HUDEP-2 (cell line): ENCODE results near the gene C6orf15.

Source experiments
- DNase-seq, 76 experiments: peaks; one replicate each; lab custom pipeline; 2025; ENCODE audit not compliant: unreplicated experiment in 76 of 76; lab: John Stamatoyannopoulos, UW

Gene C6orf15

DNA sequence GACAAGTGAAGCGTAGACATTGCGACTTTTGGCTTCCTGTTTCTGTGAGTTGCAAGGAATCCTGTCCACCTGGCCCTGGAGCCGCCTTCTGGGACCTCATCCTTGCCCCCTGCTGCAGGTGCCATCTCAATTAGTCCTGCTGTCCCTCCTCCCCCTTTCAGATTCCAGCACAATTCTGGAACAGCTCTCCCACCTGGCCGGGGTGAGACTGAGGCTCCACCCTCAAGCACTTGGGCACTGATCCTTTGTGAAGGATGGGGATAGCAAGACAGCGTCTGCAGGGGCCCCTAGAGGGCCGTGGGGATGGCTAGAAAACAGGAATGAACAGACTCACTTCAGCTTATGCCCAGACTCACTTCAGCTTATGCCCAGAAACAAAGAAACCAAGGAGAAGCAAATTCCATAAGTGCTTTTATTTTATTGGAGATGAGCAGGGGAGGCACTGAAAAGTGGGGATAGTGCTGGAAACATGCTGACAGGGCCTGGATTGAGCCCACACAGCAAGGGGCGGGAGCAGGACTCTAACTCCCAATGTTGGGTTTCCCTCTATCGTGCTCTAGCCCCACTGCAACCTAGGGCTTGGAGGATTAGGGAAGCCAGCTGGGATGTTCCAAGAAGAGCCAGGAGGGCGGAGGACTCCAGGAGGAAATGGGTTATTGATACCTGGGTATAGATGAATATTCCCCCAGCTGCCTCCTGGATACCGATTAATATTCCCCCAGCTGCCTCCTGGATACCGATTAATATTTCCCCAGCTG lies 1.4 kb downstream of the C6orf15 start:
- DNase-seq: no peak

GRCh38 chr6:31107052-31107451 lies 5.3 kb downstream of the C6orf15 start:
- no peak for DNase-seq

DNA sequence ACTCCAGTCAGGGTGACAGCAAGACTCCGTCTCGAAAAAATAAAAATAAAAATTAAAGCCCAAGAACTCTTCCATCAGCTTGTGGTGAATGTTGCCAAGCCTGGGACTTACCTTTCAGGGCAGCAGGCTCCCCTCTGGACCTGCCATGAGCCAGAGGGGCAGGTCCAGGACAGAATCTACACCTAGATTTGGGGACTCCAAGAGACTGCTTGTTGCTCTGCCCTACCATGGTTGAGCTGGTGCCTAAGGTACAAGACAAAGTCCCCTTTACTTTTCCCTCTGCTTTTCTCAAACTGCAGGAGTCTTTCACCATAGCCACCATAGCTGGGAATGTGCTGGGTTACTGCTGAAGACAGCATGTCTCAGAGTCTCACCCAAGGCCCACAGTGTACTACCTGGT lies 9.2 kb downstream of the C6orf15 start:
- DNase-seq: no peak

DNA sequence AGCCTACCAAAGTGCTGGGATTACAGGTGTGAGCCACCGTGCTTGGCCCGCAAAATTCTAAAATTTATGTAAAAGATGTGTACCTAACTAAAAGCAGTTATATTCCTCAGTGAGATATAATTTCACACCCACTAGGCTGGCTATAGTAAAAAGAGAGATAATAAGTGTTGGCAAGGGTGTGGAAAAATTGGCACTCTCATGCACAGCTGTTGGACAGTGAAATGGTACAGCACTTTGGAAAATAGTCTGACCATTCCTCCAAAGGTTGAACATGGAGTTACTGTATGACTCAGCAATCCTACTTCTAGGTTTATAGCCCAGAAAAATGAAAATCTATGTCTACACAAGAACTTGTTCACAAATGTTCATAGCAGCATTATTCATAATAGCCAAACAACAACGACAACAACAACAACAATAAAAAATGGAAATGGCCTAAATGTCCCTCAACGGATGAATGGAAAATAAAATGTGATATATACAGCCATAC lies 13.9 kb downstream of the C6orf15 start:
- no peak for DNase-seq

- DNase-seq: no peak
Observed at GRCh38 chr6:31096656-31097055, 15.7 kb downstream of the C6orf15 start.

- DNase-seq: no peak
Observed at GRCh38 chr6:31096215-31096614, 16.2 kb downstream of the C6orf15 start.

DNA sequence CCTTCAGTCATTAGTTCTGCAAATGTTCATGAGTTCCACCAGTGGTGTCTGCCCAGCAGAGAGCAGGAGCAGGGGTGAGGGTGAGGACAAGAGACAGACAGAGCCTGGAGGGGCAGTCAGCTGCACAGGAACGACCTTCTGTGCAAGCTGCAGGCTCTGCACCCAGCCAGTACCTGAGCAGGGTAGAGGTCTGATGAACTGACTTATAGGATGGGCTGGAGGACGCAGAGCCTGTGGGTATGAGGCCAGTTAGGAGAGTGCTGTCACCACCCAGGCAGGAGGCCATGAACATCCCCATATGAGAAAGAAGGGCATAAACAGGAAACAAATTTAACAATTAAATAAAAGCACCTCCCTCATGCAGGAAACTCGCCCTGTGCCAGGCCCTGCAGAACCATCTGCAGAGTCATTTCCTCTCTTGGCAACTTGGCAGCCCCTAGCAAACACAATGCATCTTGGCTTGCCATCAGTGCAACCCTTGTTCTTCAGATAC lies 17.9 kb downstream of the C6orf15 start:
- DNase-seq: no peak

DNA sequence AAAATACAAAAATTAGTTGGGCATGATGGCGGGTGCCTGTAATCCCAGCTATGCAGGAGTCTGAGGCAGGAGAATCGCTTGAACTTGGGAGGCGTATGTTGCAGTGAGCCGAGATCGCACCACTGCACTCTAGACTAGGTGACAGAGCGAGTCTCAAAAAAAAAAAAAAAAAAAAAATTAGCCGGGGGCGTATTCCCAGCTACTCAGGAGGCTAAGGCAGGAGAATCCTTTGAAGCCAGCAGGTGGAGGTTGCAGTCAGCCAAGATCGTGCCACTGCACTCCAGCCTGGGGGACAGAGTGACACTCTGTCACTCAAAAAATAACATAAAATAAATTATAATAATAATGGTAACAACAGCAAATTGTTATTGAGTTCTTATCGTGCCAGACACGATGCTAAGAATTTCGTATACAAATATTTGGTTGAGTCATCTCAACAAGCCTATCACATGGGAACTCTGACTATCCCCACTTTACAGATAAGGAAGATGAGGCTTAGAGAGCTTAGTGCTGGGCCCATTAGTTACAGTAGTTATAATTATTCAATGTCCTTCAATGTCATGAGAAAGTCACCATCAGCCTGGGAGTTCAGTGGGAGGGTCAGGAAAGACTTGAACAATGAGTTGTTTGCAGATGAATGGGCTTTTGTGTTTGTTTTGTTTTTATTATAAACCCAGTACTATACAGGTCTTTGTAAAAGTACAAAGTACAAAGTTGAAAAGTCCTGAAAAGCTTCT lies 19.4 kb downstream of the C6orf15 start:
- peak in 1 of 76 experiments; percentile 54 for DNase-seq

- no peak for DNase-seq
Observed at GRCh38 chr6:31092238-31092637, 20.1 kb downstream of the C6orf15 start.

DNA sequence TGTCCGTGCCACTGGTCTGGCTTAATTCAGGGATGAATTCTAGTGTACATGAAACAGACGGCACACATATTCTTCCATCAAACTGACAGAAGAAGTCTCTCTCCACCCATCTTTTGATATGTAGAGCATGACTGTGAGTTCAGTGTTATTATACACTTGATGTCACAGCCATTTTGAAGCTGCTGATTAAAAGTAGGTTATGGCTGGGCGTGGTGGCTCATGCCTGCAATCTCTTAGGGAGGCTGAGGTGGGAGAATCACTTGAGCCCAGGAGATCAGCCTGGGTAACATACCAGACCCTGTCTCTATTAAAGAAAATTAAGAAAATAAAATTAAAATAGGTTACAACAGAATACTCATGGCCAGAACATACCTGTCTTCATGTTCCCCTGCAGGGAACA lies 20.7 kb downstream of the C6orf15 start:
- DNase-seq: no peak

DNA sequence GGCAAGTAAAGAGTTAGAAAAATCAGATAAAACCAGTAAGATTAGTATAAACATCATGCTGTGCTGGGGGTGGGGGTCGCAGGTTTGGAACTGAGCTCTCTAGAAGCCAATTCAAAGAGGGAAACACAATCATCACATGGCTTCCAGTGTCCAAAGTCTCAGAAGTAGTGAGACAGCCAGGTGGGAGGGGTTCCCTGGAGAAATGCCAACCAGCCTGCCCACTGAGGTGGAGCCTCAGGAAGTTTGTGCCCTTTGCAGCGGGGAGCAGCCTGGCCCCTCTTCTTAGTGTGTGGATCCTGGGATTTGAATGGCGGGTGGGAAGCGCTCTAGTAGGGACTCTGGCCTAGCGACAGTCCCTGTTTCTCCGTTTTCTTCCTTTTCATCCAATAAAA lies 21.4 kb downstream of the C6orf15 start:
- DNase-seq: no peak

DNA sequence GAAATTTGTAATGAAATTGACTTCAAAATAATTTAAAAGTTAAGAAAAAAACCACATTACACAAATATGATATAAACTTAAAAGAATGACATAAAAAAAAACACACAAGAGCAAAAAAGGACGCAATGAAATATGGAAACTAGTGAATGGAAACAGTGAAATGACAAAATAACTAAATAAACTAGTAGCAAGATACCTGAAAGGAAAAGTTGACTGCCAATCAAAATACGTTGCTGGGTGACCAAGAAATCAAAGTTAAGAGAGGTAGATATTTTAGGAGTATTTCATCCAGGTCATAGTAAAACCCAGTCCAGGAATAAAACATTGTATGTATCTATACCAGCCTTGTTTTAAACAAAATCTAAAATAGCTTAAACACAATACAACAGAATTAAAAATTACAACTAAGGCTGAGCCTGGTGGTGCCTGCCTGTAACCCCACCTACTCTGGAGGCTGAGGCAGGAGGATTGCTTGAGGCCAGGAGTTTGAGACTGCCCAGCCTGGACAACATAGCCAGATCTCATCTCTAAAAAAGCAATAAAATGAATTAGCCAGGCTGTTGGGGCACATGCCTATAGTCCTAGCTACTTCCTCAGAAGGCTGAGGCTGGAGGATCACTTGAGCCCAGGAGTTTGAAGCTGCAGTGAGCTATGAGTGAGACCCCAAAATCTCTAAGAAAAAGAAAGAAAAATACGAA lies 22.0 kb downstream of the C6orf15 start:
- no peak for DNase-seq

DNA sequence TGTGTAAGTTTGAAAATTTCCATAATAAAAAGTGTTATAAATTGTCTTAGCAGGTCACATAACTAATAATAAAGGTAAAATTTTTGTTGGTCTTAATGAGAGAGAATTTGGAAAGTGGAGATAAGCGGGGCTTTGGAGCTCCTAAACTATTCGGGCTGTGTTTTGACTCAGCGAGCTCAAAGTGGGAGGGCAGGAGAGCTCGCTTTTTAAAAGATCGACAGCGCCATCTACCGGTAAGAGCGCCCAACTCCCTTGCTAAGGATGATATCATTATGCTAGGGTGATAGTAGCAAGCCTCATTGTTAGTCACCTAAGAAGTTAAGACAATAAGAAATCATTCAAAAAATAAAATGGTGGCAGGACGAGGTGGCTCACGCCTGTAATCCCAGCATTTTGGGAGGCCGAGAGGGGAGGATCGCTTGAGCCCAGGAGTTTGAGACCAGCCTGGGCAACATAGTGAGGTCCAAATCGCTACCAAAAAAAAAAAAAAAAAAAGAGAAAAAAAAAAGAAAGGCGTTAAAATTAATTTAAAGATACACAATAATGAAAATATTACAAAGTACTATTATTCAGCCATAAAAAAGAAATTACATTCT lies 24.8 kb downstream of the C6orf15 start:
- DNase-seq: peak in 70 of 76 experiments; percentile 15 to 91 (median 69)

- DNase-seq: no peak
Observed at GRCh38 chr6:31086788-31087440, 25.5 kb downstream of the C6orf15 start.

DNA sequence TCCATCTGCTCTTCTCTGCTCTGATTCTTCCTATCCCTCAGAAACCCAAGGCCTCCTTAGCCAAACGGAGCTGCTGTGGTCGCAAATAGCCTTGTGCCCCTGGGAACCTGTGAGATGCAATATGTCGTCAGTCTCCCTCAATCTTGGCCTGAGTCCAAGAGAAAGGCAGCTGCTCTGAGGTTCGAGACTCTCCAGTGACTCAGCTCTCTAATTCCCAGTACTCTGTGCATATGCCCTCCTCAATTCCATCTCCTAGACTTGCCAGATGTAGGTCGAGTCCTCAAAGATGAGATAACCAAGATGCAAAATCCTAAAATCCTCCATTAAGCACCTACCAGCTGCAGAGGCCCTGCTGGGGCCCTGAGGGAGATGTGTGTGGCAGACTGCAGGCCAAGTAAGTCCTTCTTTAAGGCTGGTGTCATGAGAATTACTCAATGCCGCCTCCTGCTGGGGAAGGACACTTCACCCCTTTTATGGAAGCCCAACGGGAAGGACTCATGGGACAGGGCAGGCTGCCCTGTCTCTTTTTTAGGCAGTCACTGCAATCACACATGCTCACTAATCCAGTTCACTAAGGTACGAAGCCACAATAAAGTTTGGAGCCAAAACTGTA lies 28.5 kb downstream of the C6orf15 start:
- DNase-seq: peak in 58 of 76 experiments; percentile 9 to 72 (median 41)

DNA sequence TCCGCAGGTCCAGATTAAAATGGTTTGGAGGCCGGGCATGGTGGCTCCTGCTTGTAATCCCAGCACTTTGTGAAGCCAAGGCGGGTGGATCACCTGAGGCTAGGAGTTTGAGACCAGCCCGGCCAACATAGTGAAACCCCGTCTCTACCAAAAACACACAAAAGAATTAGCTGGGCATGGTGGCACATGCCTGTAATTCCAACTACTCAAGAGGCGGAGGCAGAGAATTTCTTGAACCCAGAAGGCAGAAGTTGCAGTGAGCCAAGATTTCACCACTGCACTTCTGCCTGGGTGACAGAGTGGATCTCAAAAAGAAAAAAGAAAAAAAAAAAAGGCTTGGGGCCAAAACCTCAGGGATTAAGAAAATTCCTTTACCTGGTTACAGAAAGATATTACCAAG lies 30.5 kb downstream of the C6orf15 start:
- no peak for DNase-seq

DNA sequence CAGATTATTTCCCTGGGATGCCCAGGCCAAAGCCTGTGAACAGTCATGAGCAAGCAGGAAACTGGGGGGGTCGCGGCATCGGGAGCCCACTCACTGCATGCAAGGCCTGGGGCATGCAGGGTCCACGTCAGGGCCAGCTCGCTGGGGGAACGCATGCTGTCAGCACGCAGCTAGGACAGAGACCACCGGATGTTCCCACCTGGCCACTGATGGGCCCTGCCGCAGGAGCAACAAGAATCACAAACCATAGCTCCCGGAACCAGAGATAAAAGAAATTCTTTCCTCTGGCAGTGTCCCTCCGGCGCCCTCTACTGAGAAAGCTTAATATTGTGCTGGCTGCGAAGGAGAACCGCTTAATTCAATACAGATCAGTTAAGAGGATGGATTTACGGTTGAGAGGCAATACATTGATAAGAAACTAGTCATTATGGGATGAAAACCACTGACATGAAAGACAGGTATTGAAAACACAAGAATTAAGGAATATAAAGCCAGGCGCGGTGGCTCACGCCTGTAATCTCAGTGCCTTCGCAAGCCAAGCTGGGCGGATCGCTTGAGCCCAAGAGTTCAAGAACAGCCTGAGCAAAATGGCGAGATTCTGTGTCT lies 32.6 kb downstream of the C6orf15 start:
- DNase-seq: peak in 54 of 76 experiments; percentile 10 to 71 (median 38)

- DNase-seq: no peak
Observed at GRCh38 chr6:31076611-31077010, 35.8 kb downstream of the C6orf15 start.

DNA sequence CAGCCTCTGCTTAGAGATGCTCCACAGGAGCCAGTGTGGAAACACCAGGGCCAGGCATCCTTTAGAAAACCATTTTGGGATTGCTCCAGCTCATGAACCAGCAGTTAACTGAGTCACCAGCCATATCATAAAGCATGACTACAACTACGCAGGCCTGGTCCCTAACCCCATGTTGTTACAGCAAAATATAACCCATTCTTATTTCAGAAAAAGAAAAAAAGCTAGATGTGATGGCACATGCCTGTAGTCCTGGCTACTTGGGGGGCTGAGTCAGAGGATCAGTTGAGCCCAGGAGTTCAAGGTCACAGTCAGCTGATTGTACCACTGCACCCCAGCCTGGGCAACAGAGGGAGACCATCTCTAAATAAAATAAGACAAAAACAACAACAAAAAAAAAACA lies 36.8 kb downstream of the C6orf15 start:
- no peak for DNase-seq
